Fibroblast of skin of left biceps (primary cell): ENCODE results near the gene VWA3A.

ENCODE experiments used
- DNase-seq, 2 experiments: peaks; one replicate each; pipeline ENCODE4 v3.0.0-alpha.2; 2013; ENCODE audit warnings: low read depth in 2 of 2

VWA3A gene

GRCh38 chr16:22204091-22204655 is 111.8 kb downstream of the VWA3A start:
- DNase-seq: no peak

- no peak for DNase-seq
Observed at GRCh38 chr16:22205577-22206012, 113.3 kb downstream of the VWA3A start.

- peak; percentile 71 to 76 for DNase-seq
Observed at GRCh38 chr16:22206013-22206841, 113.9 kb downstream of the VWA3A start, which contains the start of gene EEF2K. TSS of gene EEF2K (plus strand) at chr16:22206278. CDS start at chr16:22225730, 19,452 bp downstream.
